Measurements from ENCODE around the gene PKHD1. TPM values are rescaled to one million over a fixed set of nuclear protein-coding genes. Genes with fewer than 3 reads are reported as not detected.

The PKHD1 gene
- total RNA-seq, 4 donors from 2014 or later: 0.09 to 0.83 (median 0.29) TPM; not detected in 1

- no peak for DNase-seq
- no peaks in the 10 kb centered on the region for H3K9me3 ChIP-seq
- H3K27me3 ChIP-seq: no peaks in the 10 kb centered on the region
- no peak for TF ChIP-seq POLR2A (IDR thresholded peaks at IDR 0.05)
- TF ChIP-seq CTCF (IDR thresholded peaks at IDR 0.05): no peak
- no peak overlapping the region for H3K4me3 ChIP-seq
- H3K36me3 ChIP-seq: no peaks in the 10 kb centered on the region
- intact Hi-C loops (cut with DNase I; ENCODE audit: low total_unique reads): no loop called here
- no peak overlapping the region for H3K27ac ChIP-seq
- H3K4me1 ChIP-seq: no peaks in the 10 kb centered on the region
Measured at GRCh38 chr6:52041134-52041533, 46.3 kb downstream of the PKHD1 start.

GRCh38 chr6:52027699-52028098 lies 59.7 kb downstream of the PKHD1 start:
- Histone ChIP-seq H3K27me3 (no peaks in the 10 kb centered on the region), H3K27ac (no peak overlapping the region), H3K36me3 (no peaks in the 10 kb centered on the region), H3K9me3 (no peaks in the 10 kb centered on the region), H3K4me1 (no peaks in the 10 kb centered on the region), H3K4me3 (no peak overlapping the region)
- TF ChIP-seq POLR2A (IDR thresholded peaks at IDR 0.05): no peak
- TF ChIP-seq CTCF (IDR thresholded peaks at IDR 0.05): no peak
- intact Hi-C loops (cut with DNase I; ENCODE audit: low total_unique reads): no loop called here
- no peak for DNase-seq

GRCh38 chr6:52024451-52025068 lies 62.9 kb downstream of the PKHD1 start:
- TF ChIP-seq CTCF (IDR thresholded peaks at IDR 0.05) (no peak), POLR2A (IDR thresholded peaks at IDR 0.05) (no peak)
- Histone ChIP-seq H3K4me3 (no peak overlapping the region), H3K9me3 (no peaks in the 10 kb centered on the region), H3K27me3 (no peaks in the 10 kb centered on the region), H3K4me1 (no peaks in the 10 kb centered on the region), H3K36me3 (no peaks in the 10 kb centered on the region), H3K27ac (no peak overlapping the region)
- intact Hi-C loops (cut with DNase I; ENCODE audit: low total_unique reads): no loop called here
- DNase-seq: no peak

- no peak overlapping the region for H3K27ac ChIP-seq
- H3K4me3 ChIP-seq: no peak overlapping the region
- no peak for TF ChIP-seq CTCF (IDR thresholded peaks at IDR 0.05)
- TF ChIP-seq POLR2A (IDR thresholded peaks at IDR 0.05): no peak
- no peak for DNase-seq
- no peaks in the 10 kb centered on the region for H3K27me3 ChIP-seq
- H3K9me3 ChIP-seq: no peaks in the 10 kb centered on the region
- intact Hi-C loops (cut with DNase I; ENCODE audit: low total_unique reads): no loop called here
- no peaks in the 10 kb centered on the region for H3K36me3 ChIP-seq
- H3K4me1 ChIP-seq: no peaks in the 10 kb centered on the region
Measured at GRCh38 chr6:52022675-52023074, 64.7 kb downstream of the PKHD1 start.

- H3K27ac ChIP-seq: no peak overlapping the region
- DNase-seq: no peak
- no peaks in the 10 kb centered on the region for H3K36me3 ChIP-seq
- H3K4me3 ChIP-seq: no peak overlapping the region
- H3K9me3 ChIP-seq: no peaks in the 10 kb centered on the region
- intact Hi-C loops (cut with DNase I; ENCODE audit: low total_unique reads): no loop called here
- H3K4me1 ChIP-seq: no peaks in the 10 kb centered on the region
- peak; percentile 58 to 74 (median 62) for TF ChIP-seq CTCF (IDR thresholded peaks at IDR 0.05)
- no peak for TF ChIP-seq POLR2A (IDR thresholded peaks at IDR 0.05)
- no peaks in the 10 kb centered on the region for H3K27me3 ChIP-seq
Measured at GRCh38 chr6:52020945-52021570, 66.4 kb downstream of the PKHD1 start.

All from uterus (tissue), 4 donors.